KBM-7 (cell line): ENCODE data around the gene DFFB.
A peak's percentile ranks its signal among the peaks of the same experiment; 100 is the strongest.
"Not testable (repeated sequence)": the region's sequence is repeated elsewhere in the genome, so short reads cannot be mapped to it uniquely, and the experiment has no call there.

Experiments
- DNase-seq: peaks from one replicate; pipeline ENCODE4 v3.0.0-alpha.2; 2015
- in situ Hi-C: fragments of 300-500 bp; cut with MboI; formaldehyde crosslinking; loops from 2 replicates; pipeline ENCODE4 v1.14.3; 2020; ENCODE audit warnings: low sequenced_read_pairs, low pct_unique_long_range_greater_than_20kb, mixed read lengths

Gene DFFB

GRCh38 chr1:3856923-3857790 is at the start of gene DFFB, which contains the start of gene CEP104:
TSS of gene DFFB (plus strand) at chr1:3857476. CDS start at chr1:3857604, 128 bp downstream.
TSS of gene CEP104 (minus strand) at chr1:3857211. CDS start at chr1:3852407, 4,804 bp downstream.
- in situ Hi-C loops, result no loop called here
- peak; percentile 96 for DNase-seq

GRCh38 chr1:3807769-3808168 is 49.5 kb upstream of the DFFB start:
- no peak for DNase-seq
- in situ Hi-C loops, result no loop called here

GRCh38 chr1:3809680-3810079 is 47.6 kb upstream of the DFFB start:
- in situ Hi-C loops, result no loop called here

GRCh38 chr1:3810149-3810761 is 47.0 kb upstream of the DFFB start:
- in situ Hi-C loops, DNase-seq: not testable (repeated sequence)

More at GRCh38 chr1:3809680-3810079, 47.6 kb upstream of the DFFB start:
- DNase-seq, result no peak

GRCh38 chr1:3811595-3811911 is 45.7 kb upstream of the DFFB start:
- DNase-seq, result no peak
- in situ Hi-C loops, result no loop called here

GRCh38 chr1:3814065-3814464 is 43.2 kb upstream of the DFFB start:
- no peak for DNase-seq
- in situ Hi-C loops, result no loop called here

GRCh38 chr1:3814771-3815561 is 42.3 kb upstream of the DFFB start:
- DNase-seq, result no peak
- in situ Hi-C loops, result no loop called here

- in situ Hi-C loops, result no loop called here
- DNase-seq, result no peak
These were observed 40.7 kb upstream of the DFFB start for GRCh38 chr1:3816331-3817137.

GRCh38 chr1:3817138-3817740 is 40.0 kb upstream of the DFFB start:
- in situ Hi-C loops, result no loop called here

GRCh38 chr1:3817821-3818597 is 39.3 kb upstream of the DFFB start:
- no peak for DNase-seq
- in situ Hi-C loops, result no loop called here

More at GRCh38 chr1:3817138-3817740, 40.0 kb upstream of the DFFB start:
- DNase-seq, result no peak

GRCh38 chr1:3819771-3820200 is 37.5 kb upstream of the DFFB start:
- in situ Hi-C loops, result no loop called here
- no peak for DNase-seq

GRCh38 chr1:3820316-3820715 is 37.0 kb upstream of the DFFB start:
- DNase-seq, result no peak
- in situ Hi-C loops, result no loop called here

- in situ Hi-C loops, result no loop called here
- no peak for DNase-seq
These were observed 36.3 kb upstream of the DFFB start for GRCh38 chr1:3821004-3821403.

GRCh38 chr1:3821447-3821846 is 35.8 kb upstream of the DFFB start:
- no peak for DNase-seq
- in situ Hi-C loops, result no loop called here

GRCh38 chr1:3821908-3822307 is 35.4 kb upstream of the DFFB start:
- DNase-seq, result no peak
- in situ Hi-C loops, result no loop called here

- in situ Hi-C loops, result no loop called here
- DNase-seq, result no peak
These were observed 34.9 kb upstream of the DFFB start for GRCh38 chr1:3822421-3822820.

- DNase-seq, result no peak
- in situ Hi-C loops, result no loop called here
These were observed 32.6 kb upstream of the DFFB start for GRCh38 chr1:3824650-3825049.

- in situ Hi-C loops, result no loop called here
- no peak for DNase-seq
These were observed 31.9 kb upstream of the DFFB start for GRCh38 chr1:3825356-3825755.
